MV-4-11 (cell line): ENCODE data around the gene RAB3IL1.

Experiments used
- DNase-seq: peaks from one replicate; lab custom pipeline; 2025; lab: John Stamatoyannopoulos, UW

The RAB3IL1 gene

GRCh38 chr11:61905067-61905696 is 12.2 kb downstream of the RAB3IL1 start:
- no peak for DNase-seq

- no peak for DNase-seq
Measured at GRCh38 chr11:61904539-61905048, 12.8 kb downstream of the RAB3IL1 start.

- DNase-seq: no peak
Measured at GRCh38 chr11:61903845-61904244, 13.5 kb downstream of the RAB3IL1 start.

GRCh38 chr11:61902313-61902712 is 15.1 kb downstream of the RAB3IL1 start:
- DNase-seq: no peak

GRCh38 chr11:61901397-61901796 is 16.0 kb downstream of the RAB3IL1 start:
- DNase-seq: no peak

GRCh38 chr11:61900251-61900650 is 17.1 kb downstream of the RAB3IL1 start:
- no peak for DNase-seq

GRCh38 chr11:61899146-61899841 is 18.1 kb downstream of the RAB3IL1 start:
- DNase-seq: peak; percentile 76

- no peak for DNase-seq
Measured at GRCh38 chr11:61898247-61898582, 19.2 kb downstream of the RAB3IL1 start.

- peak; percentile 46 for DNase-seq
Measured at GRCh38 chr11:61897387-61898246, 19.7 kb downstream of the RAB3IL1 start.

GRCh38 chr11:61896665-61897386 is 20.5 kb downstream of the RAB3IL1 start:
- no peak for DNase-seq

- DNase-seq: no peak
Measured at GRCh38 chr11:61895718-61896059, 21.7 kb downstream of the RAB3IL1 start.

- peak; percentile 14 for DNase-seq
Measured at GRCh38 chr11:61895046-61895717, 22.2 kb downstream of the RAB3IL1 start.

GRCh38 chr11:61893981-61894380 is 23.4 kb downstream of the RAB3IL1 start:
- DNase-seq: peak; percentile 8

GRCh38 chr11:61892085-61892370 is 25.3 kb downstream of the RAB3IL1 start:
- DNase-seq: no peak

GRCh38 chr11:61891331-61892084 is 25.9 kb downstream of the RAB3IL1 start, which contains the start of gene FADS3:
FADS3 (minus strand) TSS chr11:61891545; CDS start chr11:61891381, 164 bp downstream.
- DNase-seq: peak; percentile 11

GRCh38 chr11:61890529-61891330 is 26.6 kb downstream of the RAB3IL1 start:
- DNase-seq: peak; percentile 39

- DNase-seq: no peak
Measured at GRCh38 chr11:61889831-61890230, 27.5 kb downstream of the RAB3IL1 start.

GRCh38 chr11:61888590-61888989 is 28.8 kb downstream of the RAB3IL1 start:
- DNase-seq: no peak

GRCh38 chr11:61887839-61888494 is 29.4 kb downstream of the RAB3IL1 start:
- no peak for DNase-seq

GRCh38 chr11:61886643-61887042 is 30.7 kb downstream of the RAB3IL1 start:
- DNase-seq: no peak
